ENCODE results near the gene GLYATL1B.
"Not testable (repeated sequence)": the region's sequence is repeated elsewhere in the genome, so short reads cannot be mapped to it uniquely, and the experiment has no call there.

DNA sequence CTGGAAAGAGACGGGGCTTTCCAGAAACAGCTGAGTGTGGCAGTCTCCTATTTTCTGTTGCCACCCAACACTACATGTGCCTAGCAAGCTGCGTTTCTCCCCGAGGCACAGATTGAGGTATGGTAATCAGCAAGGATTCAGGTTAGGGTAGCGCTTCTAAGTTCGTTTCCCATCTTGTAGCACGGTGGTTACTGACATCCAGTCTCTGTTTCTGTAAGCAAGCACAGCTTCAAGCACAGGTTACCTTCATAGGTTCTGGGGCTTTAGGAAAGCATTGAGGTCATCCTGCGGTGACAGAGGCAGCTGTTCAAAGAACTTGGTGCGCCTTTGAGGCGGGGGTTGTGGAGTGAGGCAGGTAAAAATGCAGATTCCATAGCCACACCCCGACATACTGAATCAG lies 21.6 kb downstream of the GLYATL1B start:
- not testable (repeated sequence) for TF ChIP-seq BHLHE40 (IDR thresholded peaks at IDR 0.05; ENCODE audit: low read depth, low read length); POLR2A (IDR thresholded peaks at IDR 0.05; ENCODE audit: low read depth, low read length); MXI1 (IDR thresholded peaks at IDR 0.05; ENCODE audit: borderline replicate concordance, low read depth, low read length); SMC3 (IDR thresholded peaks at IDR 0.05; ENCODE audit: low read depth, low read length)
- TF ChIP-seq, protein P1, sequence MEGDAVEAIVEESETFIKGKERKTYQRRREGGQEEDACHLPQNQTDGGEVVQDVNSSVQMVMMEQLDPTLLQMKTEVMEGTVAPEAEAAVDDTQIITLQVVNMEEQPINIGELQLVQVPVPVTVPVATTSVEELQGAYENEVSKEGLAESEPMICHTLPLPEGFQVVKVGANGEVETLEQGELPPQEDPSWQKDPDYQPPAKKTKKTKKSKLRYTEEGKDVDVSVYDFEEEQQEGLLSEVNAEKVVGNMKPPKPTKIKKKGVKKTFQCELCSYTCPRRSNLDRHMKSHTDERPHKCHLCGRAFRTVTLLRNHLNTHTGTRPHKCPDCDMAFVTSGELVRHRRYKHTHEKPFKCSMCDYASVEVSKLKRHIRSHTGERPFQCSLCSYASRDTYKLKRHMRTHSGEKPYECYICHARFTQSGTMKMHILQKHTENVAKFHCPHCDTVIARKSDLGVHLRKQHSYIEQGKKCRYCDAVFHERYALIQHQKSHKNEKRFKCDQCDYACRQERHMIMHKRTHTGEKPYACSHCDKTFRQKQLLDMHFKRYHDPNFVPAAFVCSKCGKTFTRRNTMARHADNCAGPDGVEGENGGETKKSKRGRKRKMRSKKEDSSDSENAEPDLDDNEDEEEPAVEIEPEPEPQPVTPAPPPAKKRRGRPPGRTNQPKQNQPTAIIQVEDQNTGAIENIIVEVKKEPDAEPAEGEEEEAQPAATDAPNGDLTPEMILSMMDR (conservative IDR thresholded peaks at IDR 0.05; ENCODE audit: low read depth, low read length): not testable (repeated sequence)
- TF ChIP-seq, protein P2, sequence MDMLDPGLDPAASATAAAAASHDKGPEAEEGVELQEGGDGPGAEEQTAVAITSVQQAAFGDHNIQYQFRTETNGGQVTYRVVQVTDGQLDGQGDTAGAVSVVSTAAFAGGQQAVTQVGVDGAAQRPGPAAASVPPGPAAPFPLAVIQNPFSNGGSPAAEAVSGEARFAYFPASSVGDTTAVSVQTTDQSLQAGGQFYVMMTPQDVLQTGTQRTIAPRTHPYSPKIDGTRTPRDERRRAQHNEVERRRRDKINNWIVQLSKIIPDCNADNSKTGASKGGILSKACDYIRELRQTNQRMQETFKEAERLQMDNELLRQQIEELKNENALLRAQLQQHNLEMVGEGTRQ (IDR thresholded peaks at IDR 0.05; ENCODE audit: low read depth, low read length): not testable (repeated sequence)

All from IMR-90 (cell line).